Stimulated activated CD4-positive, alpha-beta T cell treated with anti-CD3 and anti-CD28 coated beads, Interleukin-12 subunit alpha, Interleukin-12 subunit beta, amount 100 ng/mL, for 48 hours (primary cell): Measurements from ENCODE around the gene DPH7.
"Not testable (repeated sequence)": the region's sequence is repeated elsewhere in the genome, so short reads cannot be mapped to it uniquely, and the experiment has no call there.

Experiments
- DNase-seq, 3 donors: peaks; one replicate each; pipeline ENCODE4 v3.0.0-alpha.2; 2020; ENCODE audit warnings: low read depth in 2 of 3, low spot score in 1 of 3

Gene DPH7

GRCh38 chr9:137578518-137579258 lies at the start of gene DPH7:
DPH7 (minus strand) TSS chr9:137578925; CDS start chr9:137578777, 148 bp downstream.
- DNase-seq, result peak; percentile 91 to 97 (median 95)

- not testable (repeated sequence) for DNase-seq
Observed at GRCh38 chr9:137627406-137627805, 48.7 kb upstream of the DPH7 start.

- DNase-seq, result no peak
Observed at GRCh38 chr9:137626464-137626863, 47.7 kb upstream of the DPH7 start.

GRCh38 chr9:137622211-137622610 lies 43.5 kb upstream of the DPH7 start:
- not testable (repeated sequence) for DNase-seq

GRCh38 chr9:137621131-137621757 lies 42.5 kb upstream of the DPH7 start:
- no peak for DNase-seq

- no peak for DNase-seq
Observed at GRCh38 chr9:137620581-137620980, 41.9 kb upstream of the DPH7 start.

GRCh38 chr9:137620048-137620405 lies 41.3 kb upstream of the DPH7 start:
- no peak for DNase-seq

- DNase-seq, result no peak
Observed at GRCh38 chr9:137619240-137620047, 40.7 kb upstream of the DPH7 start.

- peak; percentile 78 to 84 (median 81) for DNase-seq
Observed at GRCh38 chr9:137618105-137619067, 39.7 kb upstream of the DPH7 start, which contains the start of gene EHMT1. EHMT1 (plus strand) TSS chr9:137619005; CDS start chr9:137619029, 24 bp downstream.

GRCh38 chr9:137615387-137615871 lies 36.7 kb upstream of the DPH7 start:
- no peak for DNase-seq

GRCh38 chr9:137614631-137615386 lies 36.1 kb upstream of the DPH7 start:
- no peak for DNase-seq

- DNase-seq, result no peak
Observed at GRCh38 chr9:137613738-137614523, 35.2 kb upstream of the DPH7 start.

GRCh38 chr9:137613259-137613658 lies 34.5 kb upstream of the DPH7 start:
- DNase-seq, result no peak

GRCh38 chr9:137612741-137613142 lies 34.0 kb upstream of the DPH7 start:
- DNase-seq, result no peak

GRCh38 chr9:137611623-137612609 lies 33.2 kb upstream of the DPH7 start:
- DNase-seq, result no peak

GRCh38 chr9:137610944-137611343 lies 32.2 kb upstream of the DPH7 start:
- no peak for DNase-seq

GRCh38 chr9:137607141-137607857 lies 28.6 kb upstream of the DPH7 start:
- no peak for DNase-seq
